GM12892 (cell line): Measurements from ENCODE around the gene GLB1L3.

Experiments used
- POLR2A ChIP-seq: IDR thresholded peaks from 2 replicates; pipeline ENCODE4 v1.6.1; 2011; ENCODE audit warnings: low read depth, low read length, control low read depth
- POLR2AphosphoS5 ChIP-seq: IDR thresholded peaks from 2 replicates; pipeline ENCODE4 v1.6.1; 2011; ENCODE audit warnings: low read depth, low read length, control low read depth
- TAF1 ChIP-seq: IDR thresholded peaks from 2 replicates; pipeline ENCODE4 v1.6.1; 2011; ENCODE audit warnings: low read depth, mild to moderate bottlenecking, control low read depth, low read length, borderline replicate concordance

- TF ChIP-seq POLR2A = no peak
- TF ChIP-seq TAF1 = no peak
- no peak for TF ChIP-seq POLR2AphosphoS5
These were observed 85.5 kb downstream of the GLB1L3 start for GRCh38 chr11:134361661-134362060.
